GM08714 (cell line): ENCODE measurements around the gene ELP5.
"Not testable (repeated sequence)": the region's sequence is repeated elsewhere in the genome, so short reads cannot be mapped to it uniquely, and the experiment has no call there.

Experiments
- H3K4me3 ChIP-seq: fragments of 200-500 bp; sonication (Bioruptor generic); 2 replicates; pipeline ENCODE4 v1.5.1; 2014; ENCODE audit warnings: mild to moderate bottlenecking, low read length, inconsistent platforms
- ZNF274 ChIP-seq: IDR thresholded peaks from 2 replicates; pipeline ENCODE4 v1.6.1; 2012; ENCODE audit warnings: mild to moderate bottlenecking, low read depth, low read length

Gene ELP5

DNA sequence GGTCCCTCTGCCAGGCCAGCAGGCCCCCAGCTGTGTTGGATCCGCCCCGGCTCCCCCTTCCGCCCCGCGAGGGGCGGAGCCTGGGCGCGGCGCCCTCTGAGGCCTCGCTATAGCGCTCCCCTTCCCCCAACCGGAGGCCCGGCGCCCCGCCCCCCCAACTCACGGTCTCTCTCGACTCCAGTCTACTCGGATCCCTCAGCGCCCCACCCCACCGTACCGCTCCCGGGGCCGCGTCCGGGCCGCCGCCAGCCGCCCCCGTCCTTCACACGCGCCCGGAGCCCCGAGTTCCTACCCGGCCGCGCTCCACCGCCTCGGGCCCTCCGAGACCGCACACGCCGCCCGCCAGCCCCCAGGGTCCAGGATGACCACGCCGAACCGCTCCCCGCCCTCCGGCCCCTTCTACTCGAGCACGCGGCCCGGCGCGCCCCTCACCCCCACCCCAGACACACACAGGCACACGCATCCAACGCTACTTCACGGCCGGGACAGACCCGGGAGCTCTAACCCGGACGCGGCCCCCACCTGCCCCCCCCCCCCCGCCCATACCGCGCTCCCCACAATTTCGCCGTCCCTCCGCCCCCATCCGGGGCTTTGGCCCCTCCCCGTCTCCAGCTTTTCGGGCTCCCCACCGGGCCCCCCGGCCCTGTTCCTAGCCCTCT is 14.1 kb upstream of the ELP5 start:
- TF ChIP-seq ZNF274 = no peak
- H3K4me3 ChIP-seq = peak overlapping the region; percentile 97

DNA sequence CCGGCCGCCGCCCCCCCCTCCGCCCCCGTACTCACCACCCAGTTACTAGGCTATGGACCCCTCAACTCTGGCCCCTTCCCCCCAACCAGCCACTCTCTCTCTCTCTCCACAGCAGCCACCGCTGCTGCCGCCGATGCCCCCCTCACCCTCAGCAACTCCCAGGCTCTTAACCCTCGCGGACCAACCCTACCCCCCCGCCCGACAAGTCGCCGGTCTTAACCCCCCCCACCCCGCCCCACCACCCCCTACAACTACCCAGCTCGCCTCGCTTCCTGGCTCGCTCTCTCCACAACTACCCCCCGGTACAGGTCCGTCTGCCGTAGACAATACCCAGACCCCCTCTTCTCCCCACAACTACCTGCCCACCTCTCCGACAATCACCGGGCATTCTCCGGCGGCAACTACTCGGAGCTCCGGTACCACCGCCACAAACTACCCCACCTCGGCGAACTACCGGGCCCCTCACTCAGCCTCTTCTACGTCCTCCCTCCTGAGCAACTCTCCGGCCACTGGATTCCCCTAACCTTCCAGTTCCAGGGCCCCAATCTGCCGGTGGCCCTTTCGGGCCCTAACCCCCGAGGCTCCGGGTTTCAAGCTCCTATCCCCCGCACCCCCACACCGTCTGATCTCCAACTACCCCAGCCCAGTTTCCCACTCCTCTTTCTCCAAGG is 13.5 kb upstream of the ELP5 start:
- H3K4me3 ChIP-seq = peak overlapping the region; percentile 97
- no peak for TF ChIP-seq ZNF274

DNA sequence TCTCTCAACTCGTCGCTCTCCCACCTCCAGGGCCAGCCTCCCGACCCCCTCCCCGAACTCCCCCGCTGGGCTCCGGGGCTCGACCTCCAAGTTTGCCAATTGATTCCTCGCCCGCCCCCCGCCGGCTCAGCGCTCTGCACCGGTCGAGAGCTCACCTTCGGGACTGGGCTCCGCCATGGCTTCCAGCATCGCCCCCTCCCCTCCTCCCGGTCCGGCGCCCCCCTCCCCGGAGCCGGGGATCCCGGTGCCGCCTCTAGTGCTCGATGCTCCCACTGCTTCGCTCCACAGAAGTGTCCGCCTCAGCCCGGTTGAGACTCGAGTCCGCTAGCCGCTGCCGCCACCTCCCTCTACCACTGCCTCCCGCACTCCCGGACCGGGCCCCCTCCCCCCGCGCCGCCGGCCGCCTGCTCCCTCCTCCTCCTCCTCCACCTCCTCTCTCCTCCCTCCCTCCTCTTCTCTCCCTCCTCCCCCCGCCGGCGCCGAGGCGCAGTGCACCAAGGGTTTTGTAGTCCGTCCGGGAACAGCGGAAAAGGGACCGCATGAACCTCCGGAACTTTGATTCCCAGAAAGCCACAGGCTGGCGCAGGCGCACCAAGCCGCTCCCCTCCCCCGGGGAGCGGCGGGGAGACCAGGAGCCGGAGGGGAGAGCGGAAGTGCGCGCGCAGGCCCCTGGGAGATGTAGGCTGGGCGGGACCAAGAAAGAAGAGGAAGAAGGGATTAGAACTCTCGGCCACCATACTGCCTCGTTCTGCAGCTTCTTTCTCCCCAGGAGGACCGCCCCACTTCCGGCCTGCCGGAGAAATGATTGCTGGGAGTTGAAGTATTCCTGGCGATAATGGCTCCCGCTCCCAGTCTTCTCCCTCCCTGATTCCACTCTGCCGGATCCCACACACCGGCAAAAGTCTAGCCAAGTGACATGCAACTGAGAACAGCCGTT is 12.7 kb upstream of the ELP5 start, which contains the start of gene PHF23:
PHF23 (minus strand) TSS at position 367 of the 937 bp plus-strand sequence; CDS start at position 189, 178 bp downstream.
- peak within 1 kb of the TSS; percentile 97 for H3K4me3 ChIP-seq
- no peak for TF ChIP-seq ZNF274

DNA sequence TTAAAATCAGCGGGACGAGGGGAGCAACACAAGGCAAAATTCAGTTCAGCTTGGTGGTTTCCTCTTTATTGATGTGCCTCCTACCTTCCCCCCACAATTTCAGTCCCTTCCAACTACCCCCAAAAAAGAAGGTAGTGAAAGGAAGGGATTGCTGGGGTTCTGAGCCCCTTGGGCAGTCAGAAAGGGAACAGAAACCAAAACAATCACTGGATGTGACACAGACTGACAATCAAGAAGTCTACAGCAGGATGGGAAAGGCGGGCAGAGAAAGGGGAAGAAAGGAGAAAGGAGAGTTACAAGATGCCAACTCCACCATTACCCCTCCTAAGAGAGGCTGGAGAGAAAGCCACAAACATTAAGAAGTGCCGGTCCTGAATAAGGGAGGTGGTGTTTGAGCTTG is 11.6 kb upstream of the ELP5 start:
- TF ChIP-seq ZNF274 = no peak

DNA sequence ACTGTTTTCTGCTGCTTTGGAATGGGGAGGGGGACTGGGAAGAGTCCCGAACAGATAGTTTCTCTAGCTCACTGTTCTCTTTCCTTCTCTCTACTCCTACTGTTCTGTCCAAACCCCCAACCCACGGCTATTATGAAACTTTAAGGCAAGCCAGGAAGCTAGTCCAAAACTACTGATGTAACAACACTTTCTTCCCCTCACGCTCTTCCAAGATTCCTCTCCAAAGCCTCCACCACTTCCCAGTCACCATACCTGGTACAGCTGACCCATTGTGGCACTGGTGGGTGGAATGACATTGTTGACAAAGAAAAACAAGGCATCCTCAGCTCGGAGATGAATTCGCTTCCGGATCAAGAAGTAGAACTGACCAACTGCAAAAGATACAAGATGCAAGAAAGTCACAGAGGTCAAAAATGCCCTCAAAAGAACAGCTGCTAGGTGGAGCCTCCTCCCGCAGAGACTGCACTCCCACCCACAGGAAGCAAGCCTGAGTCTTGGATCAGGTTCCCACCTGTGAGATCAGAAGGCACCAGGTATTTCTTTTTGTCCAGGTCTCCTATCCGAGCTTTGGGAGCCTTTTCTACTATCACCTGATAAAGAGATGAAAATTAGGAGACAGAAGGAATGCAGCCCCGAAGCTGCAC is 10.8 kb upstream of the ELP5 start:
- TF ChIP-seq ZNF274 = no peak
- peak overlapping the region; percentile 89 for H3K4me3 ChIP-seq

More for the DNA sequence above, 11.6 kb upstream of the ELP5 start:
- H3K4me3 ChIP-seq = peak overlapping the region; percentile 40; the same call in 1 of the 2 replicates

DNA sequence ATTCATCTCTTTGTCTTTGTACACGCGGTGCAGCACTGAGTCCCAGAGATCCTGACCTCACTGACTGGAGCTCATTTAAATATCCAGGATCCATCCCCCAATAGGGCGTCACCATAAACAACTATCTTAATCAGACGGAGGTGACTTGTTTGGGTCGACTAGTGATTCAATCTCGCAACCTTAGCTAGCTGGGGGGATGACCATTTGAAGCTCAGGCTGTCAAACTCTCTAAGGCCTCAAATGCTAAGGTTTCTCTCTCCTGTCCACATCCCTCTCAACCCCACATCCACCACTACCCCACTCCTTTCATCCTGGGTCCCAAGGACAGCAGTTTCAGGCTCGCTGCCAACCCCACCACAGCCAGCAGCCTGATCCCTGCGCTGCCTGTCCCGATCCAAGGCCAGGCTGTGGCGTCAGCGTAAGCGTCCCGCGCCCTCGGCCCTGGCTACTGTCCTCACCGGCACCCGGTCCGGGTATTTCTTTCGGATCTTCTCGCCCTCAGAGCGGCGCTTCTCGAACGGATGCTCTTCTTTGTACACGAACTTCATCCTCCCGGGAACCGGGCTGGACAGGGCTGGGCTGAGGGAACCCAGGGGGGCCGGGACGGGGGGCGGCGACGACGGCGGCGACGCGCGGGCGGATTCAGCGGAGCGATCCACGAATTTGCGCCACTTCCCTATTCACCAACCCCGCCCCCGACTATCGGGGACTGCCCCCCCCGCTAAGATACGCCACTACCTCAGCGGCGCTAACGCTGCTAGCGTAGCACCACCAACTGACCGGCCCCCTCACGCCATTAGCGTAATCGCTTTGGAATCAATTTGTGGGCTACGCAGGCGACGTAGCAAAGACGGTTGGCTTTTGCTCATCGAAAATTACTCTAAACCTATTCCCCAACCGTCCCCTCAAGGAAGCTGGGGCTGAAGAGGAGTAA is 10.0 kb upstream of the ELP5 start, which contains the start of gene GABARAP:
GABARAP (minus strand) TSS at position 667 of the 934 bp plus-strand sequence; CDS start at position 548, 119 bp downstream.
- no peak for TF ChIP-seq ZNF274
- H3K4me3 ChIP-seq = peak within 1 kb of the TSS; percentile 89

DNA sequence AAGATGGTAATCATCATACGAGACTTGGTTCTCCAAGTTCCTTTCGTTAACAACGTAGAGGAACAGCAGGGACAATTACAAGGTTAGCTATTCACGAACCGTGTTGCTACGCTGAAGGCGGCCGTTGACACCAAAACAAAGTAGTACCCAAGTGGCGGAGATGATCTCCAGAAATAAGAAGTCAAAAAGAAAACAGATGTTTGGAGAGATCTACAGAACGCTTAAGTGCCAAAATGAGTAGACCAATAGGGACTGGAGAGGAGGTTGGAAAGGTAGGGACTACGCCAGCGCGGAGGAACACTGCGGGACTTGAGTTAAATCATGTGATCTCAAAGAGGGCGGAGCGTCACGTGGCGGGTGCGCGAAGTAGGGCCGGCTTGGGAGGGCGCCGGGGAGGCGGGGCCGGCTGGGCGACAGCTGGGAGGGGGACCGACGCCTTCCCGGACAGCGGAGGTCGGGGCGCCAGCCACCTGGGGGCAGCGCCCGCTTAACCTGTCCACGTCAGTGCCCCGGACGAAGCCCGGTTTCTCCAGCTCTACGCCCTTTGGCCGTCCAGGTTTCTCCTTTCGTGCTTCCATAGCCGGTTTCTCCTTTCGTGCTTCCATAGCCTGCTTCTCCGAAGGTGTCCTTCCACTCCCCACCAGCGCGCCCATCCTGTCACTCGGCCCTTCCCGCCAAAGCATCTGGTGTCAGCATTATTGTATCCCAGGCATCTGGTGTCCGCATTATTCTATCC is 9.1 kb upstream of the ELP5 start:
- no peak for TF ChIP-seq ZNF274
- peak overlapping the region; percentile 89 for H3K4me3 ChIP-seq

DNA sequence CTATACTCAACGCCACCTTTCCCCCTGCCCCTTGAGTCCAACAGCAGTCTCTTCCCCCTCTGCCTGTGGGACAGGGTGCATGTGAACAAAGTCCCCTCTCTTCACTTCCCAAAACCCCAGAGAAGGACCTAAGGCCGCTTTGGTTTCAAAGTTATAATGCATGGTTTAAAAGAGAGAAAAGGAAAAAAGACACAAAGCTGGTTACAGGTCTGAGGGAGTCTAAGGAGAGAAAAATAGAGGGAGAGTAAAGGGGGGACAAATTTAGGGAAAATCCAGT is 8.6 kb upstream of the ELP5 start:
- H3K4me3 ChIP-seq = peak overlapping the region; percentile 89; the same call in 1 of the 2 replicates
- no peak for TF ChIP-seq ZNF274

DNA sequence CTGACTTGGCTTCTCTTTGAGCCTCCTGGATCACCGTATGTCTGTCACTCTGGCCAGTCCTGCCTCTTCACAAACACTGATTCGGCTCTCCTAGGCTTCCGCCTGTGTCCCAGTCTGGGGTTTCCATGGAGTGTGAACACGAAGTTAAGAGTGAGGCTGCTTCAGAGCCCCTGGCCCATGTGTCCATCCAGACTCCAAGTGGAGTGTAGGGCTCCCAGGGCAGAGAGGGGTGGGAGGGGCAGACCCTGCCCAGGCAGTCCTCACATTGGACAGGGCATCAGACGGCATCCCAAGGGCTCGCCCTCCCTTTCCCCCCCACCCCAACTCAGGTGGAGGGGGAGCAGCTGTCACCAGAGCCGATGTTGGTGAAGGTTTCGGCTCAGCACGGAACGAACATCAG is 8.2 kb upstream of the ELP5 start:
- H3K4me3 ChIP-seq = not testable (repeated sequence)

DNA sequence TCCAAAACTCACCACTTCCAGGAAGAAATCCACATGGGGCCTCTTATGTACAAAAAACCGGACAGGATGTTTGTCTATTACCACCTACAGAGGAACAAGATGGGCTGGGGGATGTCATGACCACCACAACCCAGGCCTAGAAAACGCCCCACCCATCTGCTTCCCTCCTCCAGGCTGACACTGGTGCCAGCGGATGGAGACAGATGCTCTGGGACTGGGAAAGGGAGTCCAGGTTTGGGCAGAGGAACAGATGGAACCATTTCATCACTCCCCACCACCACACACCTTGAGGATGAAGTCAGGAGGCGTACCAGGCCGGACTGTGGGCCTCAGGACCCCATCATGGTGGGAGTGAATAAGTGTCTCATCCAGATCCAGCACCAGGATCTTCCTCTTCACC is 5.2 kb upstream of the ELP5 start:
- TF ChIP-seq ZNF274 = no peak

DNA sequence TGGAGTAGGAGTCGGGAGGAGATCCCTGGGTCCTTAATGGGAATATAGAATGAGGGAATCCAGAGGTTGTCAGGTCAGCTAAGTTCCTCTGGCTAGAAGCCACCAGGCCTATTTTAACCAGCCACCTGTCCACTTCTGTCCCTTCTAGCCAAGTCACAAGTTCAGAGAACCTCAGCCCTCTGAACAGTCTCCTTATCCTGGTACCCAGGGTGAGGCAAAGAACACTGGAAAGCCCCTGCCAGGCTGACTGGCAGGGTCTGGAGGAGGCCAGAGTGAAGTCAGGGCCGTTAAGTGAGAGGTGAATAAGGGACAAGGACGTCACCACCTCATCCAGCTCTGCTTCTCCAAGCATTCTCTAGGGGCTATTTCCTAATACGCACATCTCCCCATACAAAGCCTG is 3.2 kb upstream of the ELP5 start:
- H3K4me3 ChIP-seq = no peak overlapping the region

More for the DNA sequence above, 5.2 kb upstream of the ELP5 start:
- no peak overlapping the region for H3K4me3 ChIP-seq

DNA sequence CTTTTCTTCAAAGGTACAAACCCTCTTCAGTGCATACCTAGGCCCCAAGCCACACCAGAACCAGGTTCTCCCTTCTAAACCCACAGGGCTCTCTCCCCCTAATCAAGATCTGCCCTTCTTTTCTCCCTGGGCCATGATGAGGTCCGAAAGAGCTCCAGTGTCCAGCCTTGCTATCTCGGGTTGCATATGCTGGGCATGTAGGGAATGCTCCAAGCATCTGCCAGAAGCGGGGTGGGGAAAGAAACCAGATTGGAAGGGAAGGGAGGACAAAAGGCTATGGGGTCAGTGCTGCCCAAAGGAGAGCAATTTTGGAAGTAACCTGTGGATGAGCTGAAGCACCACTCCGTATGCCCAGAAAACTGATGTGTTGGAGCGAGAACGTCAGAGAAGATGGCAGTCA is 2.8 kb upstream of the ELP5 start:
- TF ChIP-seq ZNF274 = no peak
- H3K4me3 ChIP-seq = no peak overlapping the region; the same call in 1 of the 2 replicates

More for the DNA sequence above, 3.2 kb upstream of the ELP5 start:
- TF ChIP-seq ZNF274 = no peak
